Loucy (cell line): ENCODE measurements around the gene POU2F1.

Source experiments
- H2AFZ ChIP-seq: fragments of 200-600 bp; sonication (generic); 2 replicates; pipeline ENCODE4 v1.6.0; 2016; ENCODE audit warnings: antibody characterized with exemption, mild to moderate bottlenecking, low read length, moderate library complexity
- H3F3A ChIP-seq: fragments of 200-600 bp; 2 replicates; pipeline ENCODE4 v1.6.0; 2016; ENCODE audit warnings: antibody characterized with exemption, low read depth, mild to moderate bottlenecking
- H3K27me3 ChIP-seq: fragments of 200-600 bp; sonication (generic); 2 replicates; pipeline ENCODE4 v1.6.1; 2014; ENCODE audit warnings: low read length, mild to moderate bottlenecking; ENCODE audit not compliant: insufficient read depth, poor library complexity, severe bottlenecking
- H3K36me3 ChIP-seq: fragments of 200-600 bp; sonication (generic); 2 replicates; pipeline ENCODE4 v1.6.1; 2016; ENCODE audit warnings: low read length; ENCODE audit not compliant: insufficient read depth
- H3K4me1 ChIP-seq: fragments of 200-600 bp; sonication (generic); 2 replicates; pipeline ENCODE4 v1.5.1; 2014; ENCODE audit warnings: low read length, mild to moderate bottlenecking; ENCODE audit not compliant: insufficient read depth, poor library complexity, severe bottlenecking
- H3K4me2 ChIP-seq: fragments of 200-600 bp; sonication (generic); 2 replicates; pipeline ENCODE4 v1.6.0; 2014; ENCODE audit warnings: antibody characterized with exemption, low read length, low read depth, mild to moderate bottlenecking; ENCODE audit not compliant: poor library complexity, severe bottlenecking
- H3K4me3 ChIP-seq: fragments of 200-600 bp; sonication (generic); 2 replicates; pipeline ENCODE4 v1.5.1; 2014; ENCODE audit warnings: low read length, mild to moderate bottlenecking, mixed read lengths; ENCODE audit not compliant: poor library complexity, severe bottlenecking
- H3K79me2 ChIP-seq: fragments of 200-600 bp; sonication (generic); 2 replicates; pipeline ENCODE4 v1.6.1; 2014; ENCODE audit warnings: low read length; ENCODE audit not compliant: insufficient read depth
- H3K9ac ChIP-seq: fragments of 200-600 bp; sonication (generic); 2 replicates; pipeline ENCODE4 v1.6.0; 2014; ENCODE audit warnings: mild to moderate bottlenecking, low read depth, low read length, moderate library complexity; ENCODE audit not compliant: poor library complexity, severe bottlenecking
- H3K9me2 ChIP-seq: fragments of 200-600 bp; sonication (generic); replicated peaks from 2 replicates; pipeline ENCODE4 v1.6.1; 2016; ENCODE audit warnings: low read depth, low read length, mixed read lengths
- H3K9me3 ChIP-seq: fragments of 200-600 bp; sonication (generic); 2 replicates; pipeline ENCODE4 v1.6.1; 2014; ENCODE audit warnings: mild to moderate bottlenecking, antibody characterized with exemption, low read length, low read depth; ENCODE audit not compliant: insufficient read depth
- H4K20me1 ChIP-seq: fragments of 200-600 bp; sonication (generic); 2 replicates; pipeline ENCODE4 v1.6.0; 2014; ENCODE audit warnings: antibody characterized with exemption, low read length, mild to moderate bottlenecking; ENCODE audit not compliant: insufficient read depth, poor library complexity, severe bottlenecking
- CTCF ChIP-seq: fragments of 200-600 bp; sonication (generic); conservative IDR thresholded peaks from 2 replicates; pipeline ENCODE4 v1.5.1; 2014; ENCODE audit warnings: mild to moderate bottlenecking, antibody characterized with exemption, low read length
- EZH2phosphoT487 ChIP-seq: fragments of 200-600 bp; IDR thresholded peaks from 2 replicates; pipeline ENCODE4 v1.6.1; 2018; ENCODE audit warnings: antibody characterized with exemption, mild to moderate bottlenecking, moderate library complexity, borderline replicate concordance

The POU2F1 gene

GRCh38 chr1:167430849-167431242 is 210.2 kb downstream of the POU2F1 start:
- Histone ChIP-seq H3K9me2 (no peaks in the 10 kb centered on the region), H3K9ac (no peak overlapping the region), H3K4me2 (no peak overlapping the region), H3F3A (no peaks in the 10 kb centered on the region), H3K9me3 (no peaks in the 10 kb centered on the region), H3K27me3 (no peaks in the 10 kb centered on the region), H3K4me3 (no peak overlapping the region), H3K79me2 (no peaks in the 10 kb centered on the region), H4K20me1 (no peaks in the 10 kb centered on the region), H2AFZ (no peak overlapping the region), H3K4me1 (no peaks in the 10 kb centered on the region), H3K36me3 (peaks cover 59% of the 10 kb centered on the region; the same call in 1 of the 2 replicates)
- no peak for TF ChIP-seq EZH2phosphoT487
- no peak for TF ChIP-seq CTCF

DNA sequence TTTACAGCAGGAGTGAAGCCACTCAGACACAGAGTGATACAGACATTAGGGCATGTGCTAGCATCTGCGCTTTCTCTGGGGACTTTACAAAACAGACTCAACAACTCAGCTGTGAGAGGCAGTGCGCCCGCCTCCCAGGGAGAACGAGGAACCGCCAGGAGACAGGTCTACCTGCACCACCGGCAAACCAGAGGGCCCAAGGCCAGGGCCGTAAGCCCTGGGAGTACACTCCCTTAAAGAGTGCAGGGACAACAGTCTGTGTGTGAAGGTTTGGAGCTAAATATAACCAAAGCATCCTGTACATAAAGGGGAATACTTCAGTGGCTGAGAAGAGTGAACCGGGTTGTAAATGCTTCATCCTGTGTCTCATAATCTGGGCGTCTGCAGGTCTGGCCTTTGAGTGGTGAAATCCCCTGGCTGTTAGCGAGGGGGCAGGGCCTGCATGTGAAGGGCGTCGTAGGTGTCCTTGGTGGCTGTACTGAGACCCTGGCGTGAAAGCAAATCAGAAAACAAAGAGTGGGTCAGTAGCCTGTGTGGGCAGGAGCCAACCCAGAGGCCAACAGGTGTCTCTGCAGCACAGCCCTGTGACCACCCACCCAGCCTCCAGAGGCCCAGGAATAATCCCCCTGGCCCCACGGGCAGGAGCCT is 210.7 kb downstream of the POU2F1 start:
- no peak for TF ChIP-seq EZH2phosphoT487
- no peak for TF ChIP-seq CTCF

GRCh38 chr1:167431909-167432650 is 211.4 kb downstream of the POU2F1 start:
- H3K4me2 ChIP-seq: no peak overlapping the region
- no peak for TF ChIP-seq CTCF
- no peak for TF ChIP-seq EZH2phosphoT487

More for the DNA sequence above, 210.7 kb downstream of the POU2F1 start:
- Histone ChIP-seq H2AFZ (no peak overlapping the region), H4K20me1 (no peaks in the 10 kb centered on the region), H3F3A (no peaks in the 10 kb centered on the region), H3K36me3 (peaks cover 64% of the 10 kb centered on the region; the same call in 1 of the 2 replicates), H3K27me3 (no peaks in the 10 kb centered on the region), H3K9me2 (no peaks in the 10 kb centered on the region), H3K4me2 (no peak overlapping the region), H3K4me1 (no peaks in the 10 kb centered on the region), H3K9me3 (no peaks in the 10 kb centered on the region), H3K79me2 (no peaks in the 10 kb centered on the region), H3K4me3 (no peak overlapping the region), H3K9ac (no peak overlapping the region)

More at GRCh38 chr1:167431909-167432650, 211.4 kb downstream of the POU2F1 start:
- peaks cover 71% of the 10 kb centered on the region; the same call in 1 of the 2 replicates for H3K36me3 ChIP-seq
- H3K4me3 ChIP-seq: no peak overlapping the region
- no peaks in the 10 kb centered on the region for H3F3A ChIP-seq
- no peaks in the 10 kb centered on the region for H3K9me2 ChIP-seq
- no peaks in the 10 kb centered on the region for H3K4me1 ChIP-seq
- no peak overlapping the region for H2AFZ ChIP-seq
- H3K27me3 ChIP-seq: no peaks in the 10 kb centered on the region
- H3K9ac ChIP-seq: no peak overlapping the region
- H4K20me1 ChIP-seq: no peaks in the 10 kb centered on the region
- no peaks in the 10 kb centered on the region for H3K79me2 ChIP-seq
- H3K9me3 ChIP-seq: no peaks in the 10 kb centered on the region
